OCI-M1 (cell line): Measurements from ENCODE around the gene GDPD4.

ENCODE experiments used
- DNase-seq: peaks from one replicate; lab custom pipeline; 2025; lab: John Stamatoyannopoulos, UW

GDPD4 gene

GRCh38 chr11:77236901-77237300 lies 64.6 kb downstream of the GDPD4 start:
- DNase-seq: no peak

- peak; percentile 63 for DNase-seq
Measured at GRCh38 chr11:77233011-77233410, 68.5 kb downstream of the GDPD4 start.

- no peak for DNase-seq
Measured at GRCh38 chr11:77232242-77232641, 69.2 kb downstream of the GDPD4 start.

- DNase-seq: no peak
Measured at GRCh38 chr11:77231800-77232199, 69.7 kb downstream of the GDPD4 start.

GRCh38 chr11:77230878-77231605 lies 70.4 kb downstream of the GDPD4 start:
- DNase-seq: no peak

GRCh38 chr11:77223797-77224196 lies 77.7 kb downstream of the GDPD4 start:
- DNase-seq: no peak

GRCh38 chr11:77217156-77217555 lies 84.3 kb downstream of the GDPD4 start:
- no peak for DNase-seq

- no peak for DNase-seq
Measured at GRCh38 chr11:77215106-77215505, 86.4 kb downstream of the GDPD4 start.

GRCh38 chr11:77214557-77214956 lies 86.9 kb downstream of the GDPD4 start:
- no peak for DNase-seq

- DNase-seq: no peak
Measured at GRCh38 chr11:77213589-77214428, 87.7 kb downstream of the GDPD4 start.

- DNase-seq: no peak
Measured at GRCh38 chr11:77213029-77213579, 88.4 kb downstream of the GDPD4 start.

- no peak for DNase-seq
Measured at GRCh38 chr11:77212314-77213007, 89.0 kb downstream of the GDPD4 start.

GRCh38 chr11:77211594-77212251 lies 89.8 kb downstream of the GDPD4 start:
- no peak for DNase-seq

GRCh38 chr11:77211040-77211451 lies 90.4 kb downstream of the GDPD4 start:
- DNase-seq: no peak

- no peak for DNase-seq
Measured at GRCh38 chr11:77209663-77210062, 91.8 kb downstream of the GDPD4 start.

GRCh38 chr11:77208535-77208934 lies 93.0 kb downstream of the GDPD4 start:
- no peak for DNase-seq

- no peak for DNase-seq
Measured at GRCh38 chr11:77207618-77208313, 93.7 kb downstream of the GDPD4 start.

- DNase-seq: no peak
Measured at GRCh38 chr11:77207019-77207485, 94.4 kb downstream of the GDPD4 start.

- peak; percentile 50 for DNase-seq
Measured at GRCh38 chr11:77206264-77207018, 95.0 kb downstream of the GDPD4 start.
